ENCODE results near the gene PATJ. TPM values are rescaled to one million over a fixed set of nuclear protein-coding genes. Genes with fewer than 3 reads are reported as not detected.

The PATJ gene
- total and polyA plus RNA-seq, 10 donors = 2.3 to 32.2 (median 17.7) TPM

DNA sequence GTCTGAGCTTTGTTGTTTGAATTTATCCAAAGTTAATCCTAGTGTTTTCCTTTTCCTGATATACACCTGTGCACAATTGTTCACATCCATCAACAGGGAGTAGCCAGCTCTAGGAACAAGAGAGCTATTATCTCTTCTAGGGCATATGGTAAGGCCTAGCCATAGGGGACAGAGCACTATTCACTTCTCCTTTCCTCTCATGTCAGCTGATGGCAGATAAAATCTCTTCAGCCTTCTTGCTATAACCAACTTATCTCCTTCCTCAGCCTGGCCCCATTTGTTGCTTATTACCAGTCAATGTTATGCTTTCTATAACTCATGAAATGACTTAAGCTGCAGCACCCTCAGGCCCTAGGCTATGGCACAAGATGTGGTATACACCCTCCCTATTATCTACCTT, 38.9 kb downstream of the PATJ start:
- intact Hi-C loops (cut with DNase I; ENCODE audit: low total_unique reads) = no loop called here
- H3K9me3 ChIP-seq = no peaks in the 10 kb centered on the region

DNA sequence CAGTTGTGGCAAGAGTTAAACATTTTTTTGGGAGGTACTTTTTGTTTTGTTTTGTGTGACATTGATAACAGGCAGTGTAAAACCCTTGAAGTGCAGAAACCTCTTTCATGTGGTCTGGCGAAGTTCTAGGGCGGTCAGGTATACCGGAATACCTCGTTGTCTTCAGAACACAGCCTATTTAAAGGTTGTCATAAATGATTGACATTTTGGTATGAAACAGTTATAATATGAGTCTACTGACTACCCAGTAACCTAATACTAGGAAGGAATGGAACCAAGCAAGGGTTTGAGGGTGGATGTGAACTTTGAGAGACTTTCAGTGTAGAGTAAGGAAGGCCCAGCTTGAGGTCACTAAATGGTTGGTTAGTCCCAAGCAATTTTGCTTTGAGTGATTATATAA, 40.5 kb downstream of the PATJ start:
- H3K27ac ChIP-seq = peak overlapping the region in 3 of 8 donors; percentile 24 to 63 (median 31)
- H3K4me3 ChIP-seq = no peak overlapping the region

More for the DNA sequence above, 38.9 kb downstream of the PATJ start:
- TF ChIP-seq POLR2AphosphoS5 (IDR thresholded peaks at IDR 0.05) (no peak), POLR2A (IDR thresholded peaks at IDR 0.05) (no peak)
- TF ChIP-seq, protein P1, sequence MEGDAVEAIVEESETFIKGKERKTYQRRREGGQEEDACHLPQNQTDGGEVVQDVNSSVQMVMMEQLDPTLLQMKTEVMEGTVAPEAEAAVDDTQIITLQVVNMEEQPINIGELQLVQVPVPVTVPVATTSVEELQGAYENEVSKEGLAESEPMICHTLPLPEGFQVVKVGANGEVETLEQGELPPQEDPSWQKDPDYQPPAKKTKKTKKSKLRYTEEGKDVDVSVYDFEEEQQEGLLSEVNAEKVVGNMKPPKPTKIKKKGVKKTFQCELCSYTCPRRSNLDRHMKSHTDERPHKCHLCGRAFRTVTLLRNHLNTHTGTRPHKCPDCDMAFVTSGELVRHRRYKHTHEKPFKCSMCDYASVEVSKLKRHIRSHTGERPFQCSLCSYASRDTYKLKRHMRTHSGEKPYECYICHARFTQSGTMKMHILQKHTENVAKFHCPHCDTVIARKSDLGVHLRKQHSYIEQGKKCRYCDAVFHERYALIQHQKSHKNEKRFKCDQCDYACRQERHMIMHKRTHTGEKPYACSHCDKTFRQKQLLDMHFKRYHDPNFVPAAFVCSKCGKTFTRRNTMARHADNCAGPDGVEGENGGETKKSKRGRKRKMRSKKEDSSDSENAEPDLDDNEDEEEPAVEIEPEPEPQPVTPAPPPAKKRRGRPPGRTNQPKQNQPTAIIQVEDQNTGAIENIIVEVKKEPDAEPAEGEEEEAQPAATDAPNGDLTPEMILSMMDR (IDR thresholded peaks at IDR 0.05 in 8 of 11, conservative IDR thresholded peaks at IDR 0.05 in 3 of 11) = no peak
- no peak for DNase-seq
- no peak overlapping the region for H3K27ac ChIP-seq
- H3K4me3 ChIP-seq = no peak overlapping the region
- H3K4me1 ChIP-seq = peaks cover 0 to 3% (median 0%) of the 10 kb centered on the region in 6 donors
- H3K27me3 ChIP-seq (replicated peaks in 1 of 7) = no peaks in the 10 kb centered on the region
- peaks cover 0 to 32% (median 0%) of the 10 kb centered on the region in 6 donors for H3K36me3 ChIP-seq

DNA sequence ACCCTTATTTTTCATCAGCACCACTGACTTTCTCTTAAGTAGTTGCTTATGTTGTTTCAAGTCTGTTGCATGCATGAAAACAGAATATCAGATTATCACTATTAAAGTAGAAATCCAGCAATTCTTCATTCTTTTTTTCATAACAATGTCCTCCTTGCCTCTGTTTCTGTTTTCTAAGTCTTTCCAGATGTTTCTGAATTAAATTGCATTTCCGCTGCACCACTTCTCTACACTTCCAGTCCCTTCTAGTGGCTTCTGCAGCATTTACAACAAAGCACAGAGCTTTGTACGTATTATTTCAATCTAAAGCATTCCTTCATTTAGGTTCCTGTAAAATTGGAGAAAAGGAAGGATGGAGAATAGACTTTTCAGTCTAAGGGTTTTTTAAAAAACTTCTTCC, 42.4 kb downstream of the PATJ start:
- Histone ChIP-seq H3K36me3 (peaks cover 0 to 31% (median 7%) of the 10 kb centered on the region in 6 donors), H3K9me3 (no peaks in the 10 kb centered on the region), H3K27ac (no peak overlapping the region), H3K27me3 (replicated peaks in 1 of 7) (no peaks in the 10 kb centered on the region), H3K4me3 (no peak overlapping the region), H3K4me1 (peaks cover 0 to 3% (median 0%) of the 10 kb centered on the region in 6 donors)
- TF ChIP-seq, protein P1 (IDR thresholded peaks at IDR 0.05 in 8 of 11, conservative IDR thresholded peaks at IDR 0.05 in 3 of 11) = no peak
- TF ChIP-seq POLR2AphosphoS5 (IDR thresholded peaks at IDR 0.05) = no peak
- no peak for TF ChIP-seq POLR2A (IDR thresholded peaks at IDR 0.05)
- 91 to 100% (median 95%) methylated on average over 2 of the region's 2 CpGs for WGBS, 5 donors
- intact Hi-C loops (cut with DNase I; ENCODE audit: low total_unique reads) = no loop called here
- DNase-seq = no peak

More for the DNA sequence above, 40.5 kb downstream of the PATJ start:
- DNase-seq = no peak
- no peaks in the 10 kb centered on the region for H3K27me3 ChIP-seq (replicated peaks in 1 of 7)
- intact Hi-C loops (cut with DNase I; ENCODE audit: low total_unique reads) = no loop called here
- H3K9me3 ChIP-seq = no peaks in the 10 kb centered on the region
- TF ChIP-seq POLR2AphosphoS5 (IDR thresholded peaks at IDR 0.05) = peak in 1 of 3 donors; percentile 18
- no peak for TF ChIP-seq POLR2A (IDR thresholded peaks at IDR 0.05)
- TF ChIP-seq, protein P1 (IDR thresholded peaks at IDR 0.05 in 8 of 11, conservative IDR thresholded peaks at IDR 0.05 in 3 of 11) = no peak
- peaks cover 0 to 23% (median 2%) of the 10 kb centered on the region in 6 donors for H3K36me3 ChIP-seq
- peaks cover 0 to 3% (median 0%) of the 10 kb centered on the region in 6 donors for H3K4me1 ChIP-seq
- 66 to 86% (median 84%) methylated on average over 4 of the region's 4 CpGs for WGBS, 5 donors

DNA sequence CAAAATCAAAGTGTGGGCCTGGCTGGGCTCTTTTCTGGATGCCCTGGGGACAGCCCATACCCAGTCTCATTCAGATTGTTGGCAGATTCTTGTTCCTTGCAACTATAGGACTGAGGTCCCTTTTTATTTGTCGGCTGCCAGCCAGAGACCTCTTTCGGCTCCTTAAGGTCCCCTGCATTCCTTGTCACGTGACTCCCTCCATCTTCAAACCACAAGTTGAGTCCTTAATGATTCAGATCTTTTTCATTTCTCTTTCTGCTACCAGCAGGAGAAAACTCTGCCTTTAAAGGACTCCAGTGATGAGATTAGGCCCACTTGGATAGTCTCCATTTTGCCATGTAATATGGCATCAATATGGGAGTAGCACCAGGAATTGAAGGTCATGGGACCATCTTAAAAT, 48.6 kb downstream of the PATJ start:
- intact Hi-C loops (cut with DNase I; ENCODE audit: low total_unique reads) = no loop called here
- Histone ChIP-seq H3K4me3 (no peak overlapping the region), H3K4me1 (no peaks in the 10 kb centered on the region), H3K27me3 (replicated peaks in 1 of 7) (no peaks in the 10 kb centered on the region), H3K27ac (no peak overlapping the region), H3K36me3 (peaks cover 0 to 53% (median 7%) of the 10 kb centered on the region in 6 donors), H3K9me3 (no peaks in the 10 kb centered on the region)
- TF ChIP-seq, protein P1 (IDR thresholded peaks at IDR 0.05 in 8 of 11, conservative IDR thresholded peaks at IDR 0.05 in 3 of 11) = no peak
- TF ChIP-seq POLR2A (IDR thresholded peaks at IDR 0.05) = no peak
- DNase-seq = no peak
- 82 to 92% (median 86%) methylated on average over 3 of the region's 3 CpGs for WGBS, 5 donors
